ENCODE measurements around the gene QSOX2. TPM values are rescaled to one million over a fixed set of nuclear protein-coding genes. Genes with fewer than 3 reads are reported as not detected.

QSOX2 gene
- total RNA-seq, 1 experiment from 2014 or later, result 9.9 TPM

GRCh38 chr9:136289651-136290507 is 44.3 kb upstream of the QSOX2 start:
- Histone ChIP-seq H3K4me3 (ENCODE audit: low read length) (no peak overlapping the region), H2AFZ (ENCODE audit: low read length) (no peak overlapping the region), H3K9me2 (replicated peaks; ENCODE audit: low read length) (no peaks in the 10 kb centered on the region), H3K27me3 (ENCODE audit: low read length) (no peaks in the 10 kb centered on the region), H3F3A (ENCODE audit: low read length, unreplicated experiment) (no peaks in the 10 kb centered on the region), H3K27ac (ENCODE audit: low read length) (no peak overlapping the region), H4K20me1 (ENCODE audit: low read length) (no peaks in the 10 kb centered on the region), H3K36me3 (ENCODE audit: low read depth, low read length) (no peaks in the 10 kb centered on the region), H3K9ac (ENCODE audit: low read length) (no peak overlapping the region), H3K4me2 (ENCODE audit: low read length) (no peak overlapping the region), H3K9me3 (ENCODE audit: low read length) (no peaks in the 10 kb centered on the region), H3K4me1 (ENCODE audit: insufficient read depth, low read length) (no peaks in the 10 kb centered on the region), H3K79me2 (ENCODE audit: low read length) (no peaks in the 10 kb centered on the region)
- DNase-seq (peak; percentile 6), ATAC-seq (no peak)
- intact Hi-C loops (cut with micrococcal nuclease), result no loop called here
- BruUV-seq (replicated peaks), result no TSS peak
- no peak for TF ChIP-seq EZH2phosphoT487 (IDR thresholded peaks at IDR 0.05; ENCODE audit: borderline replicate concordance, low read length)
- peak; percentile 26; the same call in 1 of the 2 replicates for TF ChIP-seq CTCF (conservative IDR thresholded peaks at IDR 0.05; ENCODE audit: low read depth, low read length)
- ChIA-PET POLR2A (ENCODE audit: unreplicated experiment) (no interaction called here), CTCF (no interaction called here)

GRCh38 chr9:136287960-136288753 is 42.5 kb upstream of the QSOX2 start:
- Histone ChIP-seq H3K9ac (ENCODE audit: low read length) (no peak overlapping the region), H3K27me3 (ENCODE audit: low read length) (no peaks in the 10 kb centered on the region), H3K4me2 (ENCODE audit: low read length) (no peak overlapping the region), H4K20me1 (ENCODE audit: low read length) (no peaks in the 10 kb centered on the region), H3K27ac (ENCODE audit: low read length) (no peak overlapping the region), H3K4me1 (ENCODE audit: insufficient read depth, low read length) (peaks cover 4% of the 10 kb centered on the region; the same call in 1 of the 2 replicates), H3K9me3 (ENCODE audit: low read length) (no peaks in the 10 kb centered on the region), H3K9me2 (replicated peaks; ENCODE audit: low read length) (no peaks in the 10 kb centered on the region), H3K36me3 (ENCODE audit: low read depth, low read length) (no peaks in the 10 kb centered on the region), H3K79me2 (ENCODE audit: low read length) (no peaks in the 10 kb centered on the region), H2AFZ (ENCODE audit: low read length) (no peak overlapping the region), H3F3A (ENCODE audit: low read length, unreplicated experiment) (no peaks in the 10 kb centered on the region), H3K4me3 (ENCODE audit: low read length) (no peak overlapping the region)
- CTCF ChIA-PET, result interaction anchor here (0.5 kb wide), 1 partner anchor 60 kb away, joined by 8 read pairs; no protein-coding TSS in a partner anchor
- no peak for ATAC-seq
- no peak for TF ChIP-seq CTCF (conservative IDR thresholded peaks at IDR 0.05; ENCODE audit: low read depth, low read length)
- TF ChIP-seq EZH2phosphoT487 (IDR thresholded peaks at IDR 0.05; ENCODE audit: borderline replicate concordance, low read length), result no peak
- TF ChIP-seq EZH2 (IDR thresholded peaks at IDR 0.05; ENCODE audit: low read length, unreplicated experiment), result no peak
- BruUV-seq (replicated peaks), result no TSS peak
- DNase-seq, result no peak
- intact Hi-C loops (cut with micrococcal nuclease), result no loop called here
- POLR2A ChIA-PET (ENCODE audit: unreplicated experiment), result no interaction called here

Measured in PC-3 (cell line).